C4-2B (cell line): ENCODE data around the gene TJP3.

Source experiments
- CTCF ChIP-seq: fragments of 450-650 bp; conservative IDR thresholded peaks from 2 replicates; pipeline ENCODE4 v1.5.1; 2017; ENCODE audit warnings: mild to moderate bottlenecking
- ZFX ChIP-seq: fragments of 450-650 bp; IDR thresholded peaks from 2 replicates; pipeline ENCODE4 v1.6.1; 2017

GRCh38 chr19:3785938-3786824 lies 78.0 kb downstream of the TJP3 start, which contains the start of gene MATK:
- TF ChIP-seq CTCF = no peak
- TF ChIP-seq ZFX = no peak
